Stimulated activated CD4-positive, alpha-beta T cell treated with anti-CD3 and anti-CD28 coated beads, Interleukin-2, amount 100 ng/mL, for 4 hours (primary cell): ENCODE data around the gene PSMB3.
A peak's percentile ranks its signal among the peaks of the same experiment; 100 is the strongest.

Experiments used
- DNase-seq: peaks from one replicate; pipeline ENCODE4 v3.0.0-alpha.2; 2020; ENCODE audit warnings: low read depth

Gene PSMB3

GRCh38 chr17:38752308-38753070 lies at the start of gene PSMB3:
PSMB3 (plus strand) TSS chr17:38752741; CDS start chr17:38752827, 86 bp downstream.
- peak; percentile 95 for DNase-seq

DNA sequence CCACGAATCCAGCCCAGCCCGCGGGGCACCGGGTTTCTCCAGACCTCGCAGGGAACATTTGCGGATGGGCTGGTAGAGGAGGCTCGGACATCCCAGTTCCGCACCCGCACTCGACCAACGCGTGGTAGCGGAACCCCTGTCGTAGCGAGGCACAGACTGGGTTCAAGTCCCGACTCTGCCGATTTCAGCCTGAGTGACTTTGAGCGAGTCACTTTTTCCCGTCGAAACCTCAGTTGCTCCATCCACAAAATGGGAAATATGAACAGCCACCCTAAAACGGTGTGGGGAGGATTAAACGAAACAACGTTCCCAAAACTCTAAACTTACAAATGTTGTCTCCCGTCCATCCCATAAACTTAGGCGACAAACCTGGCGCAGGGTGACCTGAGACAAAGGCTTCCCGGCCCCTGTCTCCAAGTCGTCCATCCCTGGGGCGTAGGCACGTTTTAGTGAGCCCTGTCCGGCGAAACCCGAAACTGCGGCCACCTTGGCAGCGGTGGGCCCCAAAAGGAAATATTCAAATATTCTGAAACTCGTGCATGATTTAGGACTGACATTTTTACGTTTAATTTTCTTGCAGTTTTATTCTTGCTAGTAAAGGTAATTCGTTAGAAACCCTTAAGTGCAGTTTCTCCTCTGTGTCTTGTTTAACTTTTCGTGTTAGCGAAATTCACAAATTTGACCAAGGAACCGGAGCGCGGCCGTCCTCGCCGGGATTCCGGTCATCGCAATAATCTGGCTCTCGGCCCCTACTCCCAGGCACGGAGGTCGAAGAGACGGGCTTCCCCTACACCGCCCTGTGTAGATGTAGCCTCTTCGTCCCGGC lies 49.4 kb upstream of the PSMB3 start:
- DNase-seq: no peak

DNA sequence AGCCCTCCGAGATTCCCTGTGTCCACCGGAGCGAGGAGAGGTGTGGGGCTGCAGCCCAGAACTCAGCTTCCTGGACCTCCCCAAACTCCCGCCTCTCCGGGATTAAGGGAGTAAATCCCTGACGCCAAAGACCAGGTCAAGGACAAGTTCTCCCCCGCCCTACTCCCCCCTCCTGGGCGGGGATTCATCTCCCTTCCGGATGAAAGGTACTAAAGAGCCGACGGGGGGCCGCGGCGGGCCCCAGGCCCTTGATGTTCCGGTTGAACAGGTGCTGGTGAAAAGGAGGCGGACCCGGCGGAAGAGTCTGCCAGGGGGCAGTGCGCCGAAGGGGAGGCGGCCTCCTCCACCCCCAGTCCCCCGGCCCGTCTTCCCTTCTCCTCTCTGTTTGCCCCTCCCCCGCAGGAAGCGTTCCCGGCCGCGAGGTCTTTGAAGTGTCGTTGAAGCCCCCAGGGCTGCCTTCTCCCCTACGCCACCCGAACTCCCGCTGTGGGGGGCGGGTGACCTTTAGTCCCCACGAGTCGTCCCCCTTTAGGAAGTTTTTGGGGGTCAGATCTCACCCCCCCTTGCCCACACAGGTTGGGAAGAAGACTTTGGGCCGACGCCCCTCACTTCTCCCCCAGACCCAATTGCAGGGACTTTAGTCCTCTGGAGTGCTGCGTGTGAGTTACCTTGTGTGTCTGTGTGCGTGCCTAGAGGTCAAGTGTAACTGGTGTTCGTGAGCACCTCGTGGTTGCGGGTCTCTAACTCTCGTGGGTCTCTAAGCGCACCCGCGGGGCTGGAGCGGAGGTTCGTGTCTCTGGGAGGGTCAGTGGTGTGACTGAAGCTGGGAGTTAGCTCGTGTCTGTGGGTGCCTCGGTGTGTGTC lies 48.6 kb upstream of the PSMB3 start:
- peak; percentile 89 for DNase-seq

- peak; percentile 91 for DNase-seq
Observed at GRCh38 chr17:38704606-38705522, 47.7 kb upstream of the PSMB3 start, which contains the start of gene MLLT6. MLLT6 (plus strand) TSS chr17:38705273; CDS start chr17:38705633, 360 bp downstream.

DNA sequence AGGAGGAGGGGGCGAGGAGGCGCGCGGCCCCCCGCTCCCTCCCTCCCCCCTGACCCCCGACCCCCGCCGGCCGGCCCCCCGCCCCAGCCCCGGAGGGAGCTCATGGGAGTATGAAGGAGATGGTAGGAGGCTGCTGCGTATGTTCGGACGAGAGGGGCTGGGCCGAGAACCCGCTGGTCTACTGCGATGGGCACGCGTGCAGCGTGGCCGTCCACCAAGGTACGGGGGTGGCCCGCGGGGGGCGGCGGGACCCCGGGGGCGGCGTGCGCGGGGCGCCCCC lies 47.1 kb upstream of the PSMB3 start:
- no peak for DNase-seq

- DNase-seq: no peak
Observed at GRCh38 chr17:38705803-38706504, 46.6 kb upstream of the PSMB3 start.

GRCh38 chr17:38706505-38707216 lies 45.9 kb upstream of the PSMB3 start:
- DNase-seq: peak; percentile 65

- DNase-seq: no peak
Observed at GRCh38 chr17:38707678-38708351, 44.7 kb upstream of the PSMB3 start.

DNA sequence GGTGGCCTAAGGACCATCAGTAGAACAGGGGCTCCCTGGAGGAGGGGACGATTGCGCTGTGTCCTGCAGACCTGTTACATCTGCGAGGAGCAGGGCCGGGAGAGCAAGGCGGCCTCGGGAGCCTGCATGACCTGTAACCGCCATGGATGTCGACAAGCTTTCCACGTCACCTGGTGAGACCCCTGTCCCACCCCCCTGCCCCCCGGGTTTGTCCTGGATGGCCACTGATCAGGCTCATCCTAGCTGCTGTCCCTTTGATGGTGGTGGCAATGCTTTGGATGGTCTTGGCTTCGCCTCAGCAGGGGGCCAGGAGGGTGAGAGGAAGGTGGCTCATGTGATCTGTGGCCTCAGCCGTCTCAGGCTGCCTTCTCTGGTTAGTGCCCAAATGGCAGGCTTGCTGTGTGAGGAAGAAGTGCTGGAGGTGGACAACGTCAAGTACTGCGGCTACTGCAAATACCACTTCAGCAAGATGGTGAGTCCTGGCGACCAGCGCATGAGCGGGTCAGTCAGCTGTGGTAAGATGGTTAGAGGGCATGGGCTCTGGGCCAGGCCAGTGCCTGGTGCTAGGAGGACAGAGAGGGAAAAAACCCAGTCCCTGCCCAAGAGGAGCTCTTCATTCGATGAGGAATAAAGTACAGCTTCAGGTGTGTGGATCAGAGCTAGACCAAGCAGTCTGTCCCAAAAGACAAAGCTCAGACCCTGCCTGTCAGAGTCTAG lies 43.3 kb upstream of the PSMB3 start:
- no peak for DNase-seq

- DNase-seq: no peak
Observed at GRCh38 chr17:38709864-38710603, 42.5 kb upstream of the PSMB3 start.

DNA sequence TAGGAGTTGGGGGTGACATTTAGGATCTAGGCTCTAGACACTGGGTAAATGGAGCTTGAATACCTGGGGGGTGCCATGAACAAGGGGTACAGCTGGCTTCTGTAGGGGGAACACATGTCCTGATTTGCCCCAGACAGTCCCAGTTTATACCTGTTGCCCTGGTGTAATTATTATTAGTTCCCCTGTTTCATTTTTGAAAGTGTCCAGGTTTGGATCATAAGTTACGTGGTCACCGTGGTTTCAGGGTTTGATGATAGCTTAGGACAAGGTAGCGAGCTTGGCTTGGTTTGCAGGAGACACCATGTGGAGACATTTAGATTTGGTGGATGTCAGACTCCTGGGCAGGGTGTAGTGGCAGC lies 42.0 kb upstream of the PSMB3 start:
- DNase-seq: no peak

GRCh38 chr17:38710985-38711384 lies 41.6 kb upstream of the PSMB3 start:
- no peak for DNase-seq

DNA sequence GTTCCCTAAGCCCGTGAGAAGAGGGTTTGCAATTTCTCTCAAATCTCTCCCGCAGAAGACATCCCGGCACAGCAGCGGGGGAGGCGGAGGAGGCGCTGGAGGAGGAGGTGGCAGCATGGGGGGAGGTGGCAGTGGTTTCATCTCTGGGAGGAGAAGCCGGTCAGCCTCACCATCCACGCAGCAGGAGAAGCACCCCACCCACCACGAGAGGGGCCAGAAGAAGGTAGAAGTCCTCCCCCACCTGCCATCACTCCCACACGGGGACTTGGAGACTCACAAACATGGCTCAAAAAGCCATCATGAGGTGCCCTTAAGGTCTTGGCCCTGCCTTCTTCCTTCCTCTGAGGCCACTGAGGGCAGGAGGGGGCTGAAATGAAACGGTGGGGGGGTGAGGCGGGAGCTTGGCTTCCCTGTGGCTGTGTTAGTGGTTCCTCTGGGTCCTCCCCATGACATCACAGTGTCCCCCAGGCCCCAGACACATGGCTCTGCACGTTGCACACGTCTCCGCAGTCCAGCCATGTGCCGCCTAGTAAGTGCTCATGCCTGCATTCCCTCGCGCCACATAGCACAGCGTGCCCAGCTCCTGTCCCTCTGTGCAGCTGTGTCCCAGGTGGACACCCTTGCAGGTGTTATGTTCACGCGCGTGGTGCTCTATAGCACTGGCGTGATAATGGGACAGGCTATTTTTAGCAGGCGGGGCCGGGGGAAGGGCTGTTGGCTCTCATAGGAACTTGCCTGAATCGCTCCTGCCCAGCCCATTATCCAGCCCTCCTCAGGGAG lies 40.6 kb upstream of the PSMB3 start:
- no peak for DNase-seq

DNA sequence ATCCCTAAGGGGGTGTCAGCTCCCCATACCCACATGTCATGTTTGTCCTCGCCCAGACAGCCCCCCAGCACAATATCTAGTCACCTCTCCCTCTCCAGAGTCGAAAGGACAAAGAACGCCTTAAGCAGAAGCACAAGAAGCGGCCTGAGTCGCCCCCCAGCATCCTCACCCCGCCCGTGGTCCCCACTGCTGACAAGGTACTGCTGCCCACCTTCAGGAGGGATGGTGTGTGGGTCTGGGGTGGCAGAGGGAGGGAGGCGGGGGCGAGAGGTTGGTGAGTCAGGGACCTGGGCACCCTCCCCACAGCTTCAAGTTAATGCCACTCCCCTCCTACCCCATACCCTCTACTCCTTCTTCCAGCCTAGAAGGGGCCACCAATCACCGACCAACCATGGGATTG lies 39.9 kb upstream of the PSMB3 start:
- DNase-seq: no peak

DNA sequence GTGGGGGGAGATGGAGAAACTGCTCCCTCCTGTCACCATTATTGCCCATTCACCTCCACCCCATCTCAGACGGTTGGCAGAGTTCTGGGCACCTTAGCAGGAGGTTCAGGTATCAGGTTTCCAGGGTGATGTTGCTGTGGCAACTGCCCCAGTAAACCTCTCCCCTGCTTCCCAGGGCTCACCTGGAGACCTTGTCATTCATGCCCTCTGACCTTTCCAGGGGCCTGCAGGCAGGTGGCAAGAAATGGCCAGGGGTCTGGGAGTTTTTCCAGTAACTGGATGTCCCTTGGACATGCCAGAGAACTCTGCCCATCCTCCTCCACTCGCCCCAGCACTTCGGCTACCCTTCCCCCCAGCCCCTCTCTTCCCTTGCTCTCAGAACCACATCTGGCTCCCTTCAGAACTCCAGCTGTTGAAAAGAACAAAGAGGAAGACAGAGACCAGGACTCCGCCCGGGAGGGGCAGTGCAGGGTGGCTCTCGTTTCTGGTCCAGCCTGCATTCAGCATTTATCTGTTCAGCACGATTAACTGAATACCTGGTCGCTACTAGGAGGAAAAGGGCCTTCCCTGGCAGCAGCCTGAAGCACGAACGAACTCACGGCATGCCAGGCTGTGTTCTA lies 39.0 kb upstream of the PSMB3 start:
- no peak for DNase-seq

DNA sequence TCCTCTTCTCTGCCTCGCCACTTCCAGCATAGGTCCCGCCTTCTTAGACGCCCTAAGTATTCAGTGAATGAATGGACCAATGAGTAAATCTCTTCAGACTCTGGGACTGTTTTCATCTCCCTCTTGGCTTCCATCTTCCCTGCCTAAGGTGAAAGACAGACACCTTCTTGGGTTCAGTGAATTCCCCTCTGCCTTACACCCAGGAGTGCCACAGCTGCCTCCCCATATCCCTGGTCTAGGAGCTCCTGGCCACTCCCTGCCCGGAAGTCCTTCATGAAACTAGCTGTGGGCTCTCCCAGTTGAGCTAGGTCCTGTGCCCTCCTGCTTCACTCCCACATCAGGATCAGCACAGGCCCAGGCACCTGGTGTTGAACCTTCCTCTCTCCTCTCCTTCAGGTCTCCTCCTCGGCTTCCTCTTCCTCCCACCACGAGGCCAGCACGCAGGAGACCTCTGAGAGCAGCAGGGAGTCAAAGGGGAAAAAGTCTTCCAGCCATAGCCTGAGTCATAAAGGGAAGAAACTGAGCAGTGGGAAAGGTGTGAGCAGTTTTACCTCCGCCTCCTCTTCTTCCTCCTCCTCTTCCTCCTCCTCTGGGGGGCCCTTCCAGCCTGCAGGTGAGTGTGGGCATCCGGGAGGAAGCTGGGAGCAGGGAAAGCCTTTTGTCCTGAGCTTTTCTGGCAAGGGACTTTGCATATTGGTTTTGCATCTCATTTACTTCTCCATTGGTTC lies 37.2 kb upstream of the PSMB3 start:
- DNase-seq: no peak
